Endodermal cell (in vitro differentiated cells): ENCODE measurements around the gene HRH2. TPM values are rescaled to one million over a fixed set of nuclear protein-coding genes. Genes with fewer than 3 reads are reported as not detected.

Experiments used
- DNase-seq: peaks from one replicate; pipeline ENCODE4 v3.0.0-alpha.2; 2017
- H3K27ac ChIP-seq: 2 replicates; pipeline ENCODE4 v1.5.1; 2013; ENCODE audit warnings: mild to moderate bottlenecking, low read depth, low read length, moderate library complexity
- H3K27me3 ChIP-seq: 2 replicates; pipeline ENCODE4 v1.6.1; 2013; ENCODE audit warnings: mild to moderate bottlenecking, low read length, moderate library complexity; ENCODE audit not compliant: insufficient read depth, control insufficient read depth, poor library complexity, severe bottlenecking
- H3K36me3 ChIP-seq: 2 replicates; pipeline ENCODE4 v1.7.0; 2013; ENCODE audit warnings: mild to moderate bottlenecking, low read length, moderate library complexity; ENCODE audit not compliant: control insufficient read depth, insufficient read depth
- H3K4me1 ChIP-seq: one replicate; pipeline ENCODE4 v1.7.0; 2013; ENCODE audit warnings: low read length; ENCODE audit not compliant: control insufficient read depth, insufficient read depth
- H3K4me3 ChIP-seq: 2 replicates; pipeline ENCODE4 v1.5.1; 2013; ENCODE audit warnings: mild to moderate bottlenecking, low read length, moderate library complexity
- H3K9ac ChIP-seq: 2 replicates; pipeline ENCODE4 v1.6.1; 2013; ENCODE audit warnings: mild to moderate bottlenecking, low read length, moderate library complexity; ENCODE audit not compliant: poor library complexity, severe bottlenecking; ENCODE audit errors: extremely low read depth
- H3K9me3 ChIP-seq: 2 replicates; pipeline ENCODE4 v1.6.1; 2013; ENCODE audit warnings: mild to moderate bottlenecking, low read length, moderate library complexity; ENCODE audit not compliant: control insufficient read depth
- H3K27ac Mint-ChIP-seq: 2 replicates; pipeline ENCODE4 v1.8.0; 2020; ENCODE audit warnings: mixed read lengths
- H3K27me3 Mint-ChIP-seq: 2 replicates; pipeline ENCODE4 v1.8.0; 2021; ENCODE audit warnings: mild to moderate bottlenecking, mixed read lengths; ENCODE audit not compliant: insufficient read depth
- H3K36me3 Mint-ChIP-seq: 2 replicates; pipeline ENCODE4 v1.8.0; 2020; ENCODE audit warnings: low read depth, mixed read lengths
- H3K4me1 Mint-ChIP-seq: 2 replicates; pipeline ENCODE4 v1.8.0; 2020; ENCODE audit warnings: mixed read lengths
- H3K4me3 Mint-ChIP-seq: 2 replicates; pipeline ENCODE4 v1.8.0; 2020; ENCODE audit warnings: mild to moderate bottlenecking, moderate library complexity, mixed read lengths
- H3K9me3 Mint-ChIP-seq: 2 replicates; pipeline ENCODE4 v1.8.0; 2020; ENCODE audit warnings: mild to moderate bottlenecking, mixed read lengths
- WGBS, 2 experiments: methylation state at CpG; one replicate each; pipeline versions ENCODE4 v1.1.5 to v1.1.7; 2013; ENCODE audit warnings: missing lambda C conversion rate in 2 of 2, mixed read lengths in 1 of 2; ENCODE audit not compliant: insufficient coverage in 1 of 2, insufficient read length in 1 of 2; 5-methylcytosine and 5-hydroxymethylcytosine counted together
- total RNA-seq, 2 donors: library from RNA; stranded (reverse); fragmentation: NEBNext Ultra II Directional in 1 of 2; extraction: Animal tissue kit (Norgen Biotek cat#: 25700) in 1 of 2; gene quantifications; 2 replicates in 1 of 2; 3 replicates in 1 of 2; pipeline ENCODE4 v1.2.1, GENCODE V29; 2021
- TF ChIP-seq, protein P1 (sequence below): fragments of 200-600 bp; sonication (generic); conservative IDR thresholded peaks from 2 replicates; pipeline ENCODE4 v1.5.0; 2021; ENCODE audit warnings: antibody characterized with exemption, mild to moderate bottlenecking

The HRH2 gene
- total RNA-seq, 2 donors from 2014 or later = 2.1 to 3.3 TPM

DNA sequence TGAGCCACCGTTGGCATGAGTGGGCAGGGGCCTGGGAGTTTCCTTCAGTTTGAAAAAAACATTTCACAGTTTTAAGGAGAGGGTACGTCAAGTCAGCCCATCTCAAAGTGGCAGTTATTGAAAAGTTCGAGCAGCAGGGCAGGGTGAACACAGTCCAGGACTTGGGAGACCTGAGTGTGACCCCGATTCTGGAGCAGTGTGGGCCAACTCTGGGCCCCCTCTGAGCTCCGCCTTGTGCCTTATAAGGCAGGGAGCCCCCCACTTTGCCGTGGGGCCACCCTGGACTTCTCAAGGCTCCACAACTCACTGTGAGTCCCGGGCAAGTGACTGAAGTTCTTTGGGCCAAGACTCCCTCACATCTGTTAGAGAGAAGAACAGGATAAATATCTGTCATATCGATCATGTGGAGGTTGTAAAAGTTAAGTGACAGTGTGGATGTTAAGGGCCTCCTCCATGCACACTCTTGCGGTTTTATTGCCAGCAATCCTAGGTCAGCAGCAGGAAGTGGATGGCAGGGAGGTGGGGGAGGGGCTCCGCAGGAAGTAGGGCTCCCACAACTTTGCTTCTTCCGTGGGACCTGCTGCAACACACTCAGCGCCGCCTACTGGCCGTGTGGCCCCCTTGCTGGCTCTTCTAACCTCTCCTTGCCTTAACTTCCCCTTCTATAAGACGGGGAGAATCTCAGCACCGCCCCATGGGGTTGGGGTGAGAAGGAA, 38.4 kb downstream of the HRH2 start:
- peak overlapping the region; percentile 70 for H3K27ac Mint-ChIP-seq
- TF ChIP-seq, protein P1, sequence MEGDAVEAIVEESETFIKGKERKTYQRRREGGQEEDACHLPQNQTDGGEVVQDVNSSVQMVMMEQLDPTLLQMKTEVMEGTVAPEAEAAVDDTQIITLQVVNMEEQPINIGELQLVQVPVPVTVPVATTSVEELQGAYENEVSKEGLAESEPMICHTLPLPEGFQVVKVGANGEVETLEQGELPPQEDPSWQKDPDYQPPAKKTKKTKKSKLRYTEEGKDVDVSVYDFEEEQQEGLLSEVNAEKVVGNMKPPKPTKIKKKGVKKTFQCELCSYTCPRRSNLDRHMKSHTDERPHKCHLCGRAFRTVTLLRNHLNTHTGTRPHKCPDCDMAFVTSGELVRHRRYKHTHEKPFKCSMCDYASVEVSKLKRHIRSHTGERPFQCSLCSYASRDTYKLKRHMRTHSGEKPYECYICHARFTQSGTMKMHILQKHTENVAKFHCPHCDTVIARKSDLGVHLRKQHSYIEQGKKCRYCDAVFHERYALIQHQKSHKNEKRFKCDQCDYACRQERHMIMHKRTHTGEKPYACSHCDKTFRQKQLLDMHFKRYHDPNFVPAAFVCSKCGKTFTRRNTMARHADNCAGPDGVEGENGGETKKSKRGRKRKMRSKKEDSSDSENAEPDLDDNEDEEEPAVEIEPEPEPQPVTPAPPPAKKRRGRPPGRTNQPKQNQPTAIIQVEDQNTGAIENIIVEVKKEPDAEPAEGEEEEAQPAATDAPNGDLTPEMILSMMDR = peak; percentile 87
- no peak overlapping the region for H3K4me3 Mint-ChIP-seq
- no peaks in the 10 kb centered on the region for H3K36me3 Mint-ChIP-seq
- peaks cover 21% of the 10 kb centered on the region for H3K4me1 Mint-ChIP-seq
- no peaks in the 10 kb centered on the region for H3K4me1 ChIP-seq
- DNase-seq = peak; percentile 89
- H3K9me3 ChIP-seq = no peaks in the 10 kb centered on the region
- no peaks in the 10 kb centered on the region for H3K9me3 Mint-ChIP-seq
- H3K27me3 ChIP-seq = no peaks in the 10 kb centered on the region
- peaks cover 4% of the 10 kb centered on the region for H3K27me3 Mint-ChIP-seq
- no peak overlapping the region for H3K27ac ChIP-seq
- no peak overlapping the region for H3K4me3 ChIP-seq
- 72 to 82% methylated on average over 8 to 16 of the region's 16 CpGs for WGBS, 2 experiments
- H3K36me3 ChIP-seq = no peaks in the 10 kb centered on the region
- no peak overlapping the region for H3K9ac ChIP-seq

DNA sequence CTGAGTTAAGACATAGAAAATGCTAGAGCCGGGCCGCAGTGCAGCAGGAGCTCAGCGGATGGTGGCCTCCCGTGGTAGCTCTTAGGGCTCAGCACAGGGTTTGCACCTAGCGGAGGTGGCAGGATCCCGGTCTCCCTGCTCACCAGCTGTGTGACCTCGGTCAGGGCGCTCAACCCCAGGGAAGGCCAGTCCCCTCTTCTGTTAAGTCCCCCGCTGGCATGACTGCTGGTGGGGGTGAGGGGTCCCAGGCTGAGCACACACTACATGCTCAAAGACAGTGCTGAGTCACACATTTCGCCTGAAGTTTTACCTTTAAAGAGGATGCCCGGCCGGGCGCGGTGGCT, 39.0 kb downstream of the HRH2 start:
- no peak for DNase-seq
- 94 to 96% methylated on average over 12 to 14 of the region's 14 CpGs for WGBS, 2 experiments
- H3K9ac ChIP-seq = no peak overlapping the region
- H3K27me3 ChIP-seq = no peaks in the 10 kb centered on the region
- no peaks in the 10 kb centered on the region for H3K36me3 ChIP-seq
- no peaks in the 10 kb centered on the region for H3K36me3 Mint-ChIP-seq
- no peak overlapping the region for H3K27ac Mint-ChIP-seq
- no peak overlapping the region for H3K4me3 Mint-ChIP-seq
- no peak overlapping the region for H3K4me3 ChIP-seq
- peaks cover under 1% of the 10 kb centered on the region for H3K9me3 Mint-ChIP-seq
- H3K4me1 ChIP-seq = no peaks in the 10 kb centered on the region
- TF ChIP-seq, protein P1 = no peak
- peaks cover 21% of the 10 kb centered on the region for H3K4me1 Mint-ChIP-seq
- H3K27ac ChIP-seq = no peak overlapping the region
- H3K27me3 Mint-ChIP-seq = peaks cover 4% of the 10 kb centered on the region
- no peaks in the 10 kb centered on the region for H3K9me3 ChIP-seq

DNA sequence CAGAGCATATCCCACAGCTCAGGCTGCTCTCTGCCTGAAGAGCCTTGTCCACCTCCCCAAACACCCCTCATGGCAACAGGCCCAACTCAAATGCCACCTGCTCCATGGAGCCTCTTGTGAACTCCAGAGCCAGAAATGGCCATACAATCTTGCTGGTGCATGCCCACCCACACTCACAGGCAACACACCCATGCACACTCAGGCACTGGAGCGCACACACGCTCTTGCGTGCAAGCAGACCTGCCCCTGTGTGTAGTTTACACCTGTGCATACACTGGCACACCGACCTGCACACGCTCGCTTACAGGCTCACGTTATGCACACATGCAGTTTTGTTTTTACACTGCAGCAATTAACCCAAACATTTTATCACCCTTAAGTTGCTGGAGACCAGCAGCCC, 40.0 kb downstream of the HRH2 start:
- H3K4me1 Mint-ChIP-seq = peaks cover 21% of the 10 kb centered on the region
- no peak overlapping the region for H3K27ac Mint-ChIP-seq
- H3K36me3 Mint-ChIP-seq = peaks cover 2% of the 10 kb centered on the region
- TF ChIP-seq, protein P1 = no peak
- Histone ChIP-seq H3K9me3 (no peaks in the 10 kb centered on the region), H3K27ac (no peak overlapping the region), H3K36me3 (no peaks in the 10 kb centered on the region), H3K4me1 (no peaks in the 10 kb centered on the region), H3K4me3 (no peak overlapping the region), H3K9ac (no peak overlapping the region), H3K27me3 (no peaks in the 10 kb centered on the region)
- no peak for DNase-seq
- no peak overlapping the region for H3K4me3 Mint-ChIP-seq
- H3K27me3 Mint-ChIP-seq = peaks cover 4% of the 10 kb centered on the region
- WGBS, 2 experiments = 95 to 100% methylated on average over 4 to 7 of the region's 7 CpGs
- peaks cover 5% of the 10 kb centered on the region for H3K9me3 Mint-ChIP-seq
